NCI-H128 (cell line): ENCODE data around the gene C4BPA.

Source experiments
- DNase-seq: peaks from one replicate; lab custom pipeline; 2025; ENCODE audit not compliant: unreplicated experiment; lab: John Stamatoyannopoulos, UW

The C4BPA gene

GRCh38 chr1:207179036-207179435, 75.0 kb downstream of the C4BPA start:
- DNase-seq, result no peak

DNA sequence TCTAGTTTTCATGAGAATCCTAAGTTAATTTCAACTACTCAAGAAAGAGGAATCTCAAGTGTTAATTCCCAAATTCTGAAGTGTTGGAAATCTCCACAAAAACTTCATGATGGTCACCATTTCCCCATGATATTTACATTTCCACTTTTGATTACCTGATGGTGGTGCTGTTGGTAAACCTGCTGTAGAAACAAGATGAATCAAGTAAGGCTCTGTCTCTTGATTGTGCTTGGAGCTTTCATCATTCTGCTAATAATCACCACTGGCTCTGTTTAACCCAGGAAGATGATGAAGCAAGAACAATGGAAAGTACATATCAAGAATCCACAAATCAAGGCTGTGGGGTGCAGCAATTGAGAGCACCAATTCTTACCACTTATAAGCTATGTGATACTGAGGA, 77.8 kb downstream of the C4BPA start:
- DNase-seq, result no peak

GRCh38 chr1:207186503-207186902, 82.5 kb downstream of the C4BPA start:
- DNase-seq, result no peak

DNA sequence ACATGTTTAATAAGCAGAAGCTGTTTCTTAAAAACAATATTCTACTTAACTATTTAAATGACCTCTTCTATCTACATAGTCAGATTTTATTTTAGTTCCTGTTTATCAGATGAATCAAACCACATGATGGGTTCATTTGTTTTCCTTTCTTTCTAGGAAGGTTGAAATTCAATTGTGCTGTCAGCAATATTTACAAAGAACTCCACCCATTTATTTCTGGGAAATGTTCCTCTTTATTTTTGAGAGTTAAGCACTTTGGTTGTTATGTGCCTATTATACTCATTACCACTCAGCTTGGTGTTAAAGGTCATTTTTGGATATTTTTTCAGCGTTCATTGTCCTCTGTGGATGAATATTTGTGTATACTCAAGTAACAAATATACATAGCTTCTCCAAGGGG, 84.9 kb downstream of the C4BPA start:
- DNase-seq, result no peak

GRCh38 chr1:207191061-207191460, 87.0 kb downstream of the C4BPA start:
- no peak for DNase-seq

DNA sequence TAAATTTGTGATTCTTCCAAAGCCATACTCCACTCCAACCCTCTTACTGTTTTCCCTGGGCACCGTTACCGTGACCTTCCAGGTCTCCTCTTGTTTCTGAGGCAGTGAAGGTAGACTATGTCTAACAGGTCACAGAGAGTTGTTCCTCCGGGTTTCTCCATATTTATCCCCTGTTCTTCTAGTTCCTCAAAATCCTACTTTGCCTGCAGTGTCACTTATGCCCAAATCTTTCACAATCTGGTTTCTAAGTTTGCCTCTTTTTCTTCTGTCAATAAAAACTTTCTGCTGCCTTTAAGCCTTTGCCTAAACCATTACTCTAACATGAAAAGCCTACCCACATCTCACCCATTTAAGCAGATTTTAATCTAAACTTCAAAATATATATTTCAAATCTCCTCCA, 87.7 kb downstream of the C4BPA start:
- no peak for DNase-seq

GRCh38 chr1:207194197-207194596, 90.2 kb downstream of the C4BPA start:
- DNase-seq, result no peak
